GM19328 (cell line): ENCODE results near the gene TMEM42.

ENCODE experiments used
- ATAC-seq: cut with Tn5 transposase; IDR thresholded peaks from one replicate; pipeline ENCODE4 v1.9.1; 2021; ENCODE audit warnings: mild to moderate bottlenecking, moderate library complexity; ENCODE audit not compliant: unreplicated experiment

TMEM42 gene

DNA sequence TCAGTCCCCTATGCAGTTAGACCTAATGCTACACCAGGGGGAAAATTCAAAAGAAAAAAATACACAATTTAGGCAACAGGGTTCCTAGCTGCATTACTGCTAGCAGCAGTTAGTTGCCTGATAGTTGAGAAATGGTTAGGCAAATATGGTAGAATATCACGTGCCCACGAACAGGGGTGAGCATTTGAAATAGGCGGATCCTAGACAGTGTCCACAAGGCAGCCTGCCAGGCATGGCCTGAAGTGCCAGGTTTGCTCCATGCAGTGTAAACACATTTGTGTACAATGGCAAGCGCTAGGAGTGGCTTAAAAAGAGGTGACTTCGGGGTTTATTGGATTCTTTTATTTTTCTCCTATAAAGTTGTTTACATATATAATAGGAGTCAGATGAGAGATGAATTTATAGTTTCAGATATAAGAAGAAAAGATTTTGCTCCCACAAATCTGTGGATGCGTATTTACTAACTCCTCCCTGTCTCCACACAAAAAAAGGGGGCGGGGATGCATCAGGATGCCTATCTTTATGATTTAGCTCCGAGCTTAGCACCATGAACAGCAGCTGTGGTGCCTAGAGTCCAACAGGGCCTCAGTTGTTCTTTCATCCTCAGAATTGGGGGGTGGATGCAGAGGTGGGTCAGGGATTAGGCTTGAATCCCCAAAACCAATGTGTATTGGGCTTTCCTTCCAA lies 8.8 kb downstream of the TMEM42 start:
- ATAC-seq = no peak

DNA sequence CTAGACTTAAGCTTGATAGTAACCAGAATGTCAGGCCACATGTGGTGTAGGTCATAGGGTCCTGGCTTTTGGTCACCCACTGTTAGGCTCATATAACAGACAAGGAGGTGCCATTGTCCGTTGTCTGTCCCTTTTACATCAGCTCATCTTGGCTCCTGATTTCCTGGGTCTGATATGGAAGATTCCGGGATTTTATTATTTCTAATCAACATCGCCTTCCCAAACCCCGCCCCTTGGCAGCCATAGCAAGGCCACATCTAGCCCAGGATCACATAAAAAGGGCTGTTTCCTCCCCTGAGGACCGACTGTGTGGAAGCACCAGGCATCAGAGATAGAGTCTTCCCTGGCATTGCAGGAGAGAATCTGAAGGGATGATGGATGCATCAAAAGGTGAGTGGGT lies 12.6 kb downstream of the TMEM42 start, which contains the start of gene TGM4:
Gene TGM4, plus strand, starts transcription at position 301 of the 400 bp plus-strand sequence. Its CDS starts 71 bp downstream, at position 372.
- no peak for ATAC-seq

DNA sequence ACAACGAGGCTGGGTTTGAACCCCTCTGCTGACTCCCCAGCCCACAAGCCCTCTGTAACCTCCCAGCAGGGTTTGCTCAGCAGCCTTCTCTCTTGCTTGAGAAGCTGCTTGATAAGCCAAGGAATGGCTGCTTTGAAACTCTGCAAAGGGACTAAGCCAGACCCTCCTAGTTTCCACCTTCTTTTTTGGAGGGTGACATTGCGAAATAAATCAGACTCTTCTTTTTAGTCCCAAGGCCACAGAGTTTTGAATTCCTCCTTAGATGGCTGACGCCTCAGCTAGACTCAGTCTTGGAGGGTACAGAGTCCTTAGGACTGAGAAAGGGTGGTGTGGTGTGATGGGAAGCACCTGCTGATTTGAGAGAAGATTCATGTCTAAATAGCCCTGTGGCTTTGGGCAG lies 13.9 kb downstream of the TMEM42 start:
- ATAC-seq = no peak

DNA sequence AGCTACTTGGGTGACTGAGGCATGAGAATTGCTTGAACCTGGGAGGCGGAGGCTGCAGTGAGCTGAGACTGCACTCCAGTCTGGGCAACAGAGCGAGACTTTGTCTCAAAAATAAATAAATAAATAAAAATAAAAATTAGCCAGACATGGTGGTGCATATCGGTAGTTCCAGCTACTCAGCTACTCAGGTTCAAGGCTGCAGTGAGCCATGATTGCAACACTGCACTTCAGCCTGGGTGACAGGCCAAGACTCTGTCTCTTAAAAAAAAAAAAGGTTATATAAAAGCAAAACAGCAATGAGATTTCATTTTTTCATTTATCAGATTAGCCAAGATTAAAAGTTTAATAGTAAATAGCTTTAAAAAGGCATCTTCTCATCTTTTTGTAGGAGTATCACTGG lies 15.6 kb downstream of the TMEM42 start:
- ATAC-seq = no peak

DNA sequence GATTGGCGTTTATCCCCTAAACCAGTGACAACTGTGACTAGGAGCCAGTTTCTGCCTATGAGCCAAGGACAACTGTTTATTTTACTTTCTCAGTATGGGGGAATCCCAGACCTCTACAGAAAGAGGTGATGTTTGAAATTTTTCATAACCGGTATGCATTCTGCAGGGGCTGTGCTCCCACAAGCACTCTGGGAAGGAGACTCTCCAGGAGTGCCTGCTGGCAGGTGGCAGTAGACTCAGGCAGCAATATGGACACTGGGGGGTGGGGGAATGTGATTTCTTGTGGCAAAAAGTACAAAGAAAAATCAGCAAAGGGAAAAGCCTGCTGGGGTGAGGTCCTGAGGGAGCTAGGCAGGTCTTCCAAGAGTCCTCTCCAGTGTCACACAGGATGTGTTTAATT lies 18.6 kb downstream of the TMEM42 start:
- ATAC-seq = no peak

DNA sequence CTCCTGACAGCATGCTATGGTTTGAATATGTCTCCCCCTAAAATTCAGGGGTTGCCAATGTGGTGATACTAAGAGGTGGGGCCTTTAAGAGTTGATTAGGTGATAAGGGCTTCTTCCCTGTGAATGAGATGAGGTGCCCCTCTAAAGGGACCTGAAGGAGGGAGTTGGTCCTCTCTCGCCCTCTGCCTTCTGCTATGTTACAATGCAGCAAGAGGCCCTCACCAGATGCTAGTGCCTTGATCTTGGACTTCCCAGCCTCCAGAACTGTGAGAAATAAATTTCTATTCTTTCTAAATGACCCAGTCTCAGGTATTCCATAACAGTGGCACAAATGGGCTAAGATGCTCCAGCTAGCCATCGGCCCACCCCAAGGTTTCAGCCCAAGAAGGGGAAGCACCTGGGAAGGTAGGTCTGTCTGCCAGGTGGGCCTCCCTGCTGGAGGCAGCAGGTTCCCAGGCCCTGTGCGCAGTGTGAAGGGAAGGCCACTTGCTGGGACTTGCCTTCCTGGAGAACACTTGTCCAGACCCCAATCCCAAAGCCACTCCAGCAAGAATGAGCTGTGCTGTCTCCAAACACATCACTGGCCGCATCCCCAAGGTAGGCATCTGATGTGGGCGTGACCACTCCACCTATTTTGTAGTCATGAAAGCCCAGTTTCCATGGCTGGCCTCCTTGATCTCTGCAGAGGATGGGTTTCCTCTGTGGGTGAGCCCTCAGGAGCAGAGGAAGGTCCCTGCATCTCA lies 21.7 kb downstream of the TMEM42 start:
- ATAC-seq = no peak

DNA sequence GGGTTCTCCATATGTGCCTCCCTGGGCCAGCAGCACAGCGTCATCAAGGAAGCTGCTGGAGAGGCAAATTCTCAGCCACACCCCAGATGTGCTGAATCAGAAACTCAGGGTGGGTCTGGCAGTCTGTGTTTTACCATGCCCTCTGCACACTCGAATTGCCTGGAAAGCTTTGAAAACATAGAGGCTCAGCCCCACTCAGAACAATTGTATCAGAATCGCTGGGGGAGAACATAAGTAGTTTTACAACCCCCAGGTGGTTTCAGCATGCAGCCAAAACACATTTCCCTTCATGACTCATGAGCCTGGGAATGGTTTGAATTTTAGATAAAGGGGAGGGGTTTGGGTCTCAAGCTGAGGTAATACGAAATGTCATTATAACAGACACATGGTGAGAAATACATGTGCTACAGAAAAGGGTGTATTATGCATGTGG lies 22.3 kb downstream of the TMEM42 start:
- ATAC-seq = no peak

DNA sequence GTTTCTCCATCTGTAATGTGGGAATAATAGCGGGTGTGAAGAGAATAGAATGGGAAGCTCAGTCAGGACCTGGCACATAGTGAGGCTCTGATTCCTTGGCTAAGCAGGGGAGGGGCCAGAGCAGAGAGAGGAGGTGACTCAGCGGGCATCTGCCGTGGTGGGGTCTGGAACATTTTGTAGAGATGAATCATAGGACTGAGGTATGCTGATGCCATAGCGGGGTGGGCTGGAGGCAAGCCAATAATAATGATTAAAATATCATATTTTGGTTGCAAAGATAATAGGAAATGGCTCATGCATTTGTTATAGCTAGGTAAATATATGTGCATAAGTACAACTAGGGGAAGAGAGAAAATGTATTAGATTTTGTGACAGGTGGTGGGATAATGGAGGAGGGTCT lies 23.9 kb downstream of the TMEM42 start:
- ATAC-seq = no peak

DNA sequence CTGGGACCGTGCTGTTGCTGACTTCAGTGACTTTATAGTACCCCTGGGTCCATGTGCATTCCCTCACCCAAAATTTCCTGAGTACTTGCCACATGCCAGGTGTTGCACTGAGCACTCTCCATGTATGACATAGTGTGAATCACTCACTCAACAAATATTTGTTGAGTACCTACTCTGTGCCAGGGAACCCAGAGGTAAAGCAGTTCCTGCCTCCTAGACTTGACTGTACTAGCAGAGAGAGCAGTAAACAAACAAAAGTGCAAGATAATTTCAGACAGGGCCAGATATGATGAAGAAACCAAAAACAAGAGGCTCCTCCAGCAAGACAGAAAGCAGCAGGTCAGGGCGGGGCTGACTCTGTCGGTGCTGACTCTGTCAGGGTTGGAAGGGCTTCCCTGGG lies 24.8 kb downstream of the TMEM42 start:
- no peak for ATAC-seq

DNA sequence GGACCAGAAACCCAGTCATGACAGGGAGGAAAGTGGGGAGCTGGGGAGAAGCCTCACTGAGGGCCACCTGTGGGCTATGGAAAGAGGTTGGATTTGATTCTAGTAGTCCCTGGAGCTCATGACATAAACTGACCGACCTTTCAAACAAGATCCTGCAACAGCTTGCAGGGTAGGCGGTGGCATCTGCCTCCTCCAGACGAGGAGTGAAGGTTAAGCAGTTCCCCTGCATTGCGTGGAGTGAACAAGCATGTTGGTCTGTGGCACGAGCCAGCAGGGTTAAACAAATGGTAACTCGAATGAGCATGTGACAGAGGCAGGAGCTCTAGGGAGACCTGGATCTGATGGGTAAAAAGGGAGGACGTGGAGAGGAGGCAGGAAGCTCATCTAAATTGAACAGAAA lies 25.4 kb downstream of the TMEM42 start:
- no peak for ATAC-seq

DNA sequence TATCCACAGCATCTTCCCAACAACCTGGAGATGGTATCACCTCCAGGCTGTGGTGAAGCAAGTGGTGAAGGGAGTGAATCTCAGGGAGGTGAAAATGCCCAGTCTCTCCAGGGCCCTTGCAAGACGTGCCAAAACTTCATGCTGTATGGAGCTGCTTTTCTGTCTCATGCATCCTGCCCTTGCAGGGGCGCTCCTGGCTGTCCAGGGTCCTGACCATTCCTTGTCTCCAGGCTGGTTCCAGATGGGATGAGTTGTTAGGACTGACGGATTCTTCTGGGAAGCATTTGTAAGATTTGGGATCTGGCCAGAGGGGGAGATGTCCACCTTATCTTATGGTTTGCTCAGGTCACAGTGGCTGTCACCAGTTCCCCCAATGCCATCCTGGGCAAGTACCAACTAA lies 28.5 kb downstream of the TMEM42 start:
- no peak for ATAC-seq

DNA sequence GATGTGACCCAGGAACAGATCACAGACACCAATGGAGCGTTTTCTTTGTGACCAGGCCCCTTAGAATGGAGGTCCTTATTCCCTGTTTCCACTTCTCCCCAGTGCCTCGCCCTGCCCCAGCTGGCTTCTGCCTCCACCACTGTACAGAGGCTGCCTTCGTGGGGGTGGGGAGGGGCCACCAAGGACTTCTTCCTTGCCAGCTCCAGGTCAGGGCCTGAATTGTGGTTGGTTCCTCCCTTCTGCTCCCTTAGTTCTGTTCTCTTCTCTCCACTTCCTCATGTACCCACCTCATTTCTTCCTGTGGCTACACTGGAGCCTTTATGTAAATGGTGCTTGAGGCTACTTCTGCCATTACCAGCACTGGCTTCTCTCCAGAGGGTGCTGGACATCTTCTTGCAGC lies 29.1 kb downstream of the TMEM42 start:
- ATAC-seq = no peak

DNA sequence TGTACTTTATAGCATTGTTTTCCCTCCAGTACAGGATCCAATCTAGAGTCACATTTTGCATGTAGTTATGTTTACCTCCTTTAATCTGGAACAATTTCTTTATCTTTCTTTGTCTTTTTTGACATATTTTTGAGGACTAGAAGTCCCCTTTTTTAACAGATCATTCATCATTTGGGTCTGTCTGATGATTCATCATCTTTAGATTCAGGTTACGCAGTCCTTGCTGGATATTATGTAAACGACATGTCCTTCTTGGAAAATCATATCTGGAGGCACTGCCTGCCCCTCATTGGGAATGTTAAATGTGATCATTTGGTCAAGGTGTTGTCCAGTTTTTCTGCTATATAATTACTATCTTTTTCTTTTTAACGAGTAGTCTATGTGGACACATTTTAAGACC lies 31.0 kb downstream of the TMEM42 start:
- no peak for ATAC-seq

DNA sequence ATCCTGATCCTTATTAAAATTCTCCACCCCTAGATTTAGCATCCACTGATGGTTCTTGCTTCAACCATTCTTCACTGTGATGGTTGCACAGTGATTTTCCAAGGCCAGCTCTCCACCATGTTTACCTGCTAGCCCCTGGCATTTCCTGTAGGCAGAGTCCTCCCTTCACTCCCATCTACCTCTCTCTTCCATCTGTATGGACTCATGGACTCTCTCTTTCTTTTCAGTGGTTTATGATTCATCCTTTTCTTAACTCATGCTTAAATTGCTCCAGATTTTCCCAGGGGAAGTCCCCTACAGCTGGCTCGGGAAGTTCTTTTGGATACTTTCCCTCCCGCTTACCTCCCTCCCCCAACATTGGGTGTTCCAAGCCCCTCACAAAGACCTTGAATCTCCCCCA lies 31.4 kb downstream of the TMEM42 start:
- no peak for ATAC-seq

DNA sequence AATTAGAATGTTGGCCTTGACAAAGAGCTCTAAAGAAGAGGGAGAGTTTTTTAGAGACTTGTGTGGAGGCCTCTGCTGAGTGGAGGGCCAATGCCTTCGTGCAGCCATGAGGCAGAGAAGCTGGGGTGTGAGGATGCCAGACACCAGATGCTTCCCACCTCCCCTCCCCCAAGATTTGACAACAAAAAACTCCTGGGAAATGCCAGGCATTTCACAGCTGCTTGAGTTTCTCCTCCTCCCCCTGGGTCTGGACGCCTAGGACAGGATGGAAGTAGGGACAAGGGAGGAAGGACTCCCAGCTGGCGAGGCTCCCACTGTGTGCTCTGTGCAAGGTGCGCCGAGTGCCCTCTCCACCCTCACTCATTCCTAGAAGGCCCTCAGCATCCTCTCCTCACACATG lies 32.8 kb downstream of the TMEM42 start:
- no peak for ATAC-seq

DNA sequence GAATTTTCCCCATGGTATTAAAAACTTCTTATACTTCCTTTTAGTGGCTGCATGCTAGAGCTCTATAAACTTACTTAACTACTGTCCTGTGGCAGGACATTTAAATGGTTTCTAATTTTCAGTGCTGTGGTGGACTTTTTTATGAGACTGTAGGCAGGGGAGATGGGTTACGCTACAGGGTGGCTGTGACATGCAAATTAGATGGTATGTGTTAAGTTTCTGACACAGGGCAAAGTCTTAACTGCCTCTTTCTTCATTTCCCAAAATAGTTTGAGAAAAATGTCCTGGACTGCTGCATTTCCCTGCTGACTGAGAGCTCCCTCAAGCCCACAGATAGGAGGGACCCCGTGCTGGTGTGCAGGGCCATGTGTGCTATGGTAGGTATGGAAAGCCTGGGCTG lies 34.7 kb downstream of the TMEM42 start:
- no peak for ATAC-seq

DNA sequence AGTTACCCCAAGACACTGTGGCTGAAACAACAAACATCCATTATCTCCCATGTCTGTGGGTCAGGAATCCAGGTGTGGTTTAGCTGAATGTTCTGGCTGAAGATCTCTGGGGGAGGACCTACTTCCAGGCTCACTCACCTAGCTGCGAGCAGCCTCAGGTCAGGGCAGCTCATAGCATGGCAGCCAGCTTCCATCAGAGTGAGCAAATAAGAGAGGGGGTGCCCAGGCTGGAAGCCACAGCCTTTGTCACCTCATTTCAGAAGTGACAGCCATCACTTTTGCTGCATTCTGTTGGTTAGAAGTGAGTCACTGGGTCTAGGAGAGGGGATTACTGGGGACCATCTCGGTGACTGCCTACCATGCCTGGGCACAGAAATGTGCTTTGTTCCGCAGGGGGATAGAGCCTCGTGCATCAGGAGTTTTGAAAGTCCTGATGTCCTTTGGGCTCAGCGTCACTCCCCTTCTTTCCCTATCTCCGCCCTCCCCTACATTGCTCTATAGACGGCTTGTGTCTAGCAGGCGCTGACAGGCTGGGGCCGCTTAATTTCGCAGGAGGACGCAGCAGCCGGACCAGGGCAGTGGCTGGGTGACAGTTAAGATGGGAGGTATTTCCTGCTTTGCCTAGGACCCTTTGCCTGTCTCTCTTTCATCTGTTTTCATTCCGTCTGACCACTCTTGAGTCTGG lies 38.1 kb downstream of the TMEM42 start:
- ATAC-seq = no peak

DNA sequence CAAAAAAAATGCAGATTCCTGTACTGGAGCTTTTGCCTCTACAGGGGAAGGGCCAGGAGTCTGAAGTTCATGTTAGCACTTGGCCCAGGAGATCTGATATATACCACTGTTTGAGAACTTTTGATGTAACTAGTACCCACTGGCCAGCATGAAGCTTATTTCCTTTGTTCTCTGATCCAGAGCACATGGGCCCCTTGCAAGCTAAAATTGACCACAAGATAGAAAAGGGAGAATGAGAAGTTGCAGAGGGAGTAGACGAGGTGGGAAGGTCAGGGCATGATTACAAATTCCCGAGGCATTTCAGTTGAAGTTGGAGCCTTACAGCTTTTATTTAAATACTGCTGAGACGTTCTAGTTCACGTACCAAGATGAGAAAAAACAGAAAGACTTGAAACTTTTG lies 40.9 kb downstream of the TMEM42 start:
- no peak for ATAC-seq

DNA sequence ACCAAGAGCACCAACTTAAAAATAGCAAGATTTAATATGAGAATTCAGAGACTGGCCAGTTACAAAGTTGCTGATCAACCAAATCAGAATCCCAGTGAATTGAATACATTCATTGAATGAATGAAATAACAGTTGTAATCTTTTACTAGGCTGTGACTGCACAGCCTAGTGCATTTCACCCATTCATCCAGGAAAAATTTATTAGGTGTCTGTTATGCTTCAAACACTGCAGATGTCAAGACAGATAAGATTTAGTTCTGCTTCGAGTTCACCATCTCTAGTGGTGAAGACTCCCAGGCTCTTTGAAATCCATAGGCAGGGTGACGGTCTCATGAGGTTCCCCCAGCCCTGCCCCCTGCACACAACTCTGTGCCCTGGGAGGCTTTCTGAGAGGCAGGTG lies 41.6 kb downstream of the TMEM42 start:
- no peak for ATAC-seq

DNA sequence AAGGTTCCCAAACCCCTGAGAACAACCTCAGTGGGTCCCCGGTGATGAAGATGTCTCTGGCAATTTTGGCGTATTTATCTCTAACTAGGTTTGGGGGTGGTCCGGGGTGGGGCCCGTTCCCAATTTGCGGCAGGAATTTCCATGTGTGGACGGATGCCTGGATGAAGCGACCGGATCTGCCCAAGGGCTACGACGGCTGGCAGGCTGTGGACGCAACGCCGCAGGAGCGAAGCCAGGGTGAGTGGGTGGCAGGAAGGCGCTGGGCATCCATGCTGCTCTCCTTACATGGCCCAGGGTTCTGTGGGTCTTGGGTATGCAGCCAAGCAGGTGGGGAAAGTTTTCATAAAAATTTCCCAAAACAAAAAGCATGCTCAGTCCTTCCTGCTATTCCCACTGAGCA lies 42.0 kb downstream of the TMEM42 start:
- no peak for ATAC-seq

DNA sequence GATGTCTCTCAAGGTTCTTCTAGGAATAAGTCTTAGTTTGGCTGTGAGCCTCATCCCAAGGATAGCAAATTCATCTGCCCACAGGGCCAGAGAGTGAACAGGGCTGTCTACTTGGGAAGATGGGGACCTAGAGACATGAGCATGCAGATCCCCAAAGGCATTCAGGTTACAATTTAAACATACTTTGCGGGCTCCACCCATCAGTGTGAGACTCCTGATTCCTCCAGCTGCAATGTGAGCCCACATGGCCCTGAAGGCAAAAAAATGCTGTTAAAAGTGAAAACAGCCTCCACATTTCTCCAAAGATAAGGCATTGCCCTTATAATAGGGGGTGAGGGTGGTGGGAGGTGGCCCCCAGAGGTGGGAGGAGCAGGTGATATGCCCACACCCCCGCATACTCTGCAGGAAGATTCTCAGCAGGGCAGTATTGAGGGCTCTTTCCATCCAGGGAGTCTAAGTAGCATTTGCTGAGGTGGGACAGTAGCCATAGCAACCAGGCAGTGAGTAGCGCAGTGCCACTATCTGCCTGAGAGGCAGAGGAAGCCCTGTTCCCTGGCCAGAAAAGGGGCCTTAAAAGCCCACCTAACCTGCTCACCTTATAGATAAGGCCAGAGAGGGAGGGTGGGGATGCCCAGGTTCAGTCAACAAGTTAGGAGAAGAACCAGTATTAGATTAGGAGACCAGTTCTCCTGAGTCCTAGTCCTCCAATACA lies 43.9 kb downstream of the TMEM42 start:
- ATAC-seq = no peak
